GM10266 (cell line): ENCODE results near the gene WDFY3.

Experiments used
- DNase-seq: peaks from one replicate; pipeline ENCODE4 v3.0.0; 2012; ENCODE audit errors: extremely low spot score
- TF ChIP-seq, protein P1 (sequence below): IDR thresholded peaks from 2 replicates; pipeline ENCODE4 v1.5.1; 2012; ENCODE audit warnings: mild to moderate bottlenecking, low read depth; ENCODE audit not compliant: control insufficient read depth, insufficient read depth; ENCODE audit errors: missing control alignments

The WDFY3 gene

DNA sequence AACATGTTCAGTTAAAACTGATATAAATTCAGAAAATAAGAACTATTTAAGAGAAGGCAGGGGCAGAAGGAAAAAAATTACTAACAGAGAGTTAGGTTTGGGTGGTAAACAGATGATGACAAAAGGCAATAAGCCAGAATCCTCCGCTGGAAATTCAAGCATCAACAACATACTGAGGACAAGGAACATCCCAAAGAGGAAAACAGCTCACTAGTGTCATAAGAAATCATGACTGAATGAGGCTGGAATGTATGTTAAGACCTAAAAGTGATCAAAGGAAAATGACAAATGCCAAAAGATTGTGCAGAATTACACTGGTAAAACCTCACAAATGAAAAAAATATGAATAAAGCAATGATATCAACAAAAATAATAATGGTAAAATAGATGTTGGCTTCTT lies 88.4 kb downstream of the WDFY3 start:
- DNase-seq = no peak
- TF ChIP-seq, protein P1, sequence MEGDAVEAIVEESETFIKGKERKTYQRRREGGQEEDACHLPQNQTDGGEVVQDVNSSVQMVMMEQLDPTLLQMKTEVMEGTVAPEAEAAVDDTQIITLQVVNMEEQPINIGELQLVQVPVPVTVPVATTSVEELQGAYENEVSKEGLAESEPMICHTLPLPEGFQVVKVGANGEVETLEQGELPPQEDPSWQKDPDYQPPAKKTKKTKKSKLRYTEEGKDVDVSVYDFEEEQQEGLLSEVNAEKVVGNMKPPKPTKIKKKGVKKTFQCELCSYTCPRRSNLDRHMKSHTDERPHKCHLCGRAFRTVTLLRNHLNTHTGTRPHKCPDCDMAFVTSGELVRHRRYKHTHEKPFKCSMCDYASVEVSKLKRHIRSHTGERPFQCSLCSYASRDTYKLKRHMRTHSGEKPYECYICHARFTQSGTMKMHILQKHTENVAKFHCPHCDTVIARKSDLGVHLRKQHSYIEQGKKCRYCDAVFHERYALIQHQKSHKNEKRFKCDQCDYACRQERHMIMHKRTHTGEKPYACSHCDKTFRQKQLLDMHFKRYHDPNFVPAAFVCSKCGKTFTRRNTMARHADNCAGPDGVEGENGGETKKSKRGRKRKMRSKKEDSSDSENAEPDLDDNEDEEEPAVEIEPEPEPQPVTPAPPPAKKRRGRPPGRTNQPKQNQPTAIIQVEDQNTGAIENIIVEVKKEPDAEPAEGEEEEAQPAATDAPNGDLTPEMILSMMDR = no peak

DNA sequence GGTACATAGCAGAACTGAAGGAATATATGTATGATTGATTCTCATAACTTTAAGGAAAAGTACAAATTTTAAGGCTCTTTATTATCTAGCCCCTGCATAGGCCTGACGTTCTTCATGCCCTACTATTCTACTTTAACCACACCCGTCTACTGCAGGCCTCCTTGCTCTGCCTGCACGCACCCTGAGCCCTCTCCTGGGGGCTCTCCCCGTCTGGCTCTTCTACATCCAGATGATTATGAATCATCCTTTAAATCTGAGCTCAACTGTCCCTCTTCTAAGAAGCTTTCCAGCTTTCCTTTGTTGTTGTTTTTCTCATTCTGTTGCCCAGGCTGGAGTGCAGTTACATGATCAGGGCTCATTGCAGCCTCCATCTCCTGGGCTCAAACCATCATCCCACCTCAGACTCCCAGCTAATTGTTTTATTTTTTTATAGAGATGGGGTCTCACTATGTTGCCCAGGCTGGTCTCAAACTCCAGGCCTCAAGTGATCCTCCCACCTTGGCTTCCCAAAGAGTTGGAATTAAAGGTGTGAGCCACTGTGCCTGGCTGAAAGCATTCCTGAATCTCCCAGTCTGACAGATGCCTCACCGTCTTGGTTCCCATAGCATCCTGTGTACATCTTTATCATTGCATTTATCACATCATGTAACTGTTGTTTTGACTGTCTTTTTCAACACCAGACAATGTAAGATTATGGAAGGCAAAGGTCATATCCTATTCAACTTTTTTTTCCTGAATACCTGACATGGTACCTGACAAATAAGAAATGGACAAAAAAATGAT lies 89.2 kb downstream of the WDFY3 start:
- TF ChIP-seq, protein P1 = no peak
- no peak for DNase-seq

DNA sequence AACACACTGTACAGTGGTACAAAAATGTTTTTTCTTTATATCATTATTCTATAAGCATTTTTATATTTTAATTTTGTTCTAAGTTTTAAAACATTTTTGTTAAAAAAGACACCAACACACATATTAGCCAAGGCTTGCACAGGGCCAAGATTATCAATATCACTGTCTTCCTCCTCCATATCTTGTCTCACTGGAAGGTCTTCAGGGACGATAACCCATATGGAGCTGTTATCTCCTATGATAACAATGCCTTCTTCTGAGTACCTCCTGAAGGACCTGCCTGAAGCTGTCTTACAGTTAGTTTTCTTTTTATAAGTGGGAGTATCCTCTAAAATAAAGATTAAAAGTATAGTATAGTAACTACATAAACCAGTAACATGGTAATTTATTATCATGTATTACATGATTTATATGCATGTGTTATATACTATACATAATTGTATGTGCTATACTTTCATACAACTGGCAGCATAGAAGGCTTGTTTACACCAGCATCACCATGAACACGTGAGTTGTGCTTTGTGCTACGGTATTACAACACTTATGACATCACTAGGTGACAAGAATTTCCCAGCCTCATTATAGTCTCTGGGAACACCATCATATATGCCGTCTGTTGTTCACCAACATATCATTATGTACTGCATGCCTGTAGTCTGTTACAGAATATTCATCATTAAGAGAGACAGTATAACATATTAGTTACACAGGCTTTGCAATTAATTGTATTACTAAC lies 90.7 kb downstream of the WDFY3 start:
- TF ChIP-seq, protein P1 = no peak
- no peak for DNase-seq

DNA sequence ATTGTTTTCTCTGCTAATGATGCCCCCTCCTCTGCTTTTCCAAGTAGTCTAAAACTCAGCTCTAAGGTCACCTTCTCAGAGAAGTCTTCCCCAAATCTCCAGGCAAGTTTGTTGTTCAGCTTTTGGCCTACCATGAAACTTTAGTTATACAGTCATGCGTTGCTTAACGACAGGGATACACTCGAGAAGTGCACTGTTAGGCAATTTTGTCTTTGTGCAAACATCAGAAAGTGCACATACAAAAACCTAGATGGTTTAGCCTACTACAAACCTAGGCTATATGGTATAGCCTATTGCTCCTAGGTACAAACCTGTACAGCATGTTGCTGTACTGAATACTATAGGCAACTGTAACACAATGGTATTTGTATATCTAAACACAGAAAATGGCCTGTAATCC lies 91.9 kb downstream of the WDFY3 start:
- no peak for DNase-seq
- TF ChIP-seq, protein P1 = no peak

DNA sequence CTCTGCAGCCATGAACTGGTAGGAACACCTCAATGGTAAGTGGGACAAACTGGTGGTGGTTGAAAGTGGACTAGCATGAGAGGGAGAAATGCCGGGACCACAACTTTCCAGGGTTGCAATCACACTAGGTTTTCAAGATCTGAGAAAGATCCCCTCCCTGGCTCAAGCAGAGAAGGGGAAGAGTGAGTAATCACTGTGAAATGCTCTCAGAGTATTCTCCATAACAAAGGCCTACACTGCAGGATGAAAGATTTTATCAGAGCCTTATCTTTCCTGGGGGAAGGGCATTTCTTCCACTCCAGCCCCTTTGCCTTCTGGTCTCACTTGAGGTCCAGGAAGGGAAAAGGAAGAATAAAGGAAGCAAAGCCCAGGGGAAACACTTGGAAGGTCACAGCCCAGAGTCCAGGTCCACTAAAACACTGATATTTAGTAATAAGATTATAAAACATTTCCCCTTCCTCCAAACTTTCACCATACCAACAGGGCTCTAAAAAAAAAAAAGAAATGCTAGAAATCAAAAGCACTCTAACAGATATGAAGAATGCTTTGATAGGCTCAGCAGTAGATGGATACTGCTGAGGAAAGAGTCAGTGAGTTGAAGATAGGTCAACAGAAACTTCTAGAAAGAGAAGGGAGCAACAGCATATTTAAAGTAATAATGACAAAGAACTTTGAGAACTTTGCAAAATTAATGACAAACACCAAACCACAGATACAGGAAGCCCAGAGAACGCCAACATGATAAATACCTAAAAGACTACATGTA lies 95.9 kb downstream of the WDFY3 start:
- DNase-seq = no peak
- TF ChIP-seq, protein P1 = no peak

DNA sequence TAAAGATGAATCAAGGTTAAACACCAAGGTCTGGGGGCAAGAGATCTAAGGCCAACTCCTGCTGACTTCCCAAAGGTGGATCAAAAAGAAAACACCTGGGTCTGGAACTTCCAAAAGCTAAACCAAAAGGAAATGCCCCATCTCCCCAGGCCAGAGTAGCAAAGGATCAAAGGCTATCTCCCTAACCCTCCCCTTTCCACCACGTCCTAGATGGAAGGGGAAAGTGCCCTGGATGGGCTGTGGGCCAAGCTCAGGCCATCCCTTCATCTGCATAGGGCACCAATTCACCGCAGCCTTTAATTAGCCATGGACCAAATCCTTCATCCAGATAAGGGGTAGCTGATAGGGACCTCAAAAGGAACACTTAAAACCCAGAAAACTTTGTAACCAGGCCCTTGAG lies 100.2 kb downstream of the WDFY3 start:
- TF ChIP-seq, protein P1 = no peak
- no peak for DNase-seq
